HCT116 (cell line): ENCODE results near the gene LTBR. TPM values are rescaled to one million over a fixed set of nuclear protein-coding genes. Genes with fewer than 3 reads are reported as not detected.

Experiments
- ATAC-seq: fragments of 200-7000 bp; cut with Tn5 transposase; 2 replicates; pipeline ENCODE4 v1.9.1; 2020; ENCODE audit warnings: mild to moderate bottlenecking, moderate library complexity
- BruUV-seq: library from RNA; stranded (reverse); fragments of 400-500 nt; replicated peaks from 2 replicates; lab custom pipeline; 2021; lab: Mats Ljungman, UMichigan
- CTCF ChIA-PET: fragments of 300-600 bp; sonication (Branson Sonifier 250); formaldehyde crosslinking; loops from one replicate; lab custom pipeline; 2021; ENCODE audit warnings: antibody characterized with exemption; lab: Charles Lee
- POLR2A ChIA-PET: fragments of 300-600, 350-600 bp; sonication (Branson Sonifier 250); formaldehyde crosslinking; loops from one replicate; lab custom pipeline; 2021; ENCODE audit warnings: antibody characterized with exemption; lab: Charles Lee
- RAD21 ChIA-PET, 2 experiments: fragments of 300-600 bp; sonication (Branson Sonifier 250); formaldehyde crosslinking; loops; one replicate each; lab custom pipeline; 2023; ENCODE audit warnings: low total read pairs in 2 of 2; ENCODE audit not compliant: uncharacterized antibody in 2 of 2, unreplicated experiment in 2 of 2, low non-redundant PET in 1 of 2; lab: Charles Lee
- DNase-seq: peaks from one replicate; pipeline ENCODE4 v3.0.0-alpha.2; 2010; ENCODE audit warnings: low read depth, low spot score
- H2AFZ ChIP-seq: fragments of 200-600 bp; shearing (Covaris generic), sonication (generic); 2 replicates; pipeline ENCODE4 v1.6.1; 2017; ENCODE audit warnings: low read depth, mixed run types, mixed read lengths, antibody characterized with exemption, low read length; ENCODE audit not compliant: poor library complexity, severe bottlenecking
- H3K27ac ChIP-seq: 2 replicates; pipeline ENCODE4 v1.5.1; 2012; ENCODE audit warnings: low read depth, low read length
- H3K27me3 ChIP-seq: fragments of 200-600 bp; sonication (generic); 2 replicates; pipeline ENCODE4 v1.6.1; 2016; ENCODE audit warnings: mixed run types, low read length, mixed read lengths; ENCODE audit not compliant: insufficient read depth
- H3K36me3 ChIP-seq, 2 experiments: fragments of 200-500 bp in 1 of 2; fragments of 200-600 bp in 1 of 2; sonication (Bioruptor generic) in 1 of 2; sonication (generic) in 1 of 2; 2 replicates each; pipeline versions ENCODE4 v1.5.1 to v1.6.1; 2014 to 2016; ENCODE audit warnings: low read length in 2 of 2, inconsistent platforms in 1 of 2, mixed read lengths in 1 of 2, mixed run types in 1 of 2; ENCODE audit not compliant: insufficient read depth in 2 of 2, control insufficient read depth in 1 of 2
- H3K4me1 ChIP-seq, 2 experiments: fragments of 200-600 bp in 1 of 2; sonication (generic) in 1 of 2; 2 replicates each; pipeline versions ENCODE4 v1.5.1 to v1.6.1; 2012 to 2017; ENCODE audit warnings: low read length in 2 of 2, inconsistent platforms in 1 of 2, mild to moderate bottlenecking in 1 of 2, mixed read lengths in 1 of 2, mixed run types in 1 of 2, moderate library complexity in 1 of 2; ENCODE audit not compliant: insufficient read depth in 2 of 2, control insufficient read depth in 1 of 2
- H3K4me2 ChIP-seq: fragments of 200-600 bp; sonication (generic); 2 replicates; pipeline ENCODE4 v1.6.1; 2017; ENCODE audit warnings: mixed run types, low read length, mixed read lengths
- H3K4me3 ChIP-seq, 2 experiments: fragments of 200-600 bp in 1 of 2; sonication (generic) in 1 of 2; replicated peaks in 1 of 2; 2 replicates each; pipeline ENCODE4 v1.5.1; 2011 to 2016; ENCODE audit warnings: low read length in 2 of 2, control low read depth in 1 of 2, low read depth in 1 of 2, mild to moderate bottlenecking in 1 of 2, mixed read lengths in 1 of 2, mixed run types in 1 of 2
- H3K79me2 ChIP-seq: fragments of 200-600 bp; sonication (generic); 2 replicates; pipeline ENCODE4 v1.6.1; 2017; ENCODE audit warnings: mild to moderate bottlenecking, mixed run types, low read length, moderate library complexity, mixed read lengths; ENCODE audit not compliant: insufficient read depth
- H3K9ac ChIP-seq: fragments of 200-600 bp; sonication (generic); 2 replicates; pipeline ENCODE4 v1.6.1; 2016; ENCODE audit warnings: low read length, mixed read lengths
- H3K9me2 ChIP-seq: fragments of 200-600 bp; sonication (generic), shearing (Covaris generic); 2 replicates; pipeline ENCODE4 v1.6.1; 2017; ENCODE audit warnings: mixed run types, mild to moderate bottlenecking, moderate library complexity; ENCODE audit not compliant: insufficient read depth
- H3K9me3 ChIP-seq, 2 experiments: fragments of 200-500 bp in 1 of 2; fragments of 200-600 bp in 1 of 2; sonication (Bioruptor generic) in 1 of 2; sonication (generic) in 1 of 2; 2 replicates each; pipeline ENCODE4 v1.6.1; 2014 to 2017; ENCODE audit warnings: low read length in 2 of 2, mixed read lengths in 2 of 2, inconsistent platforms in 1 of 2, low read depth in 1 of 2, mild to moderate bottlenecking in 1 of 2, mixed run types in 1 of 2, moderate library complexity in 1 of 2; ENCODE audit not compliant: control insufficient read depth in 1 of 2, insufficient read depth in 1 of 2
- H4K20me1 ChIP-seq: fragments of 200-600 bp; sonication (generic), shearing (Covaris generic); 2 replicates; pipeline ENCODE4 v1.6.1; 2017; ENCODE audit warnings: mixed run types, mild to moderate bottlenecking, moderate library complexity; ENCODE audit not compliant: insufficient read depth
- CEBPB ChIP-seq: IDR thresholded peaks from 2 replicates; pipeline ENCODE4 v1.6.1; 2012; ENCODE audit warnings: low read depth
- CTCF ChIP-seq, 3 experiments: fragments of 200-600 bp in 1 of 3; sonication (generic) in 1 of 3; IDR thresholded peaks in 2 of 3; conservative IDR thresholded peaks in 1 of 3; 2 replicates each; pipeline ENCODE4 v1.5.1; 2012 to 2017; ENCODE audit warnings: low read depth in 2 of 3, low read length in 2 of 3, antibody characterized with exemption in 1 of 3, borderline replicate concordance in 1 of 3, control low read depth in 1 of 3, mild to moderate bottlenecking in 1 of 3, mixed read lengths in 1 of 3, mixed run types in 1 of 3, moderate library complexity in 1 of 3; ENCODE audit not compliant: insufficient read depth in 1 of 3
- EGR1 ChIP-seq: IDR thresholded peaks from 2 replicates; pipeline ENCODE4 v1.6.1; 2012; ENCODE audit warnings: low read depth
- ELF1 ChIP-seq: IDR thresholded peaks from 2 replicates; pipeline ENCODE4 v1.6.1; 2012; ENCODE audit warnings: low read depth, borderline replicate concordance
- EZH2 ChIP-seq: fragments of 200-600 bp; sonication (generic); IDR thresholded peaks from 2 replicates; pipeline ENCODE4 v1.6.1; 2017; ENCODE audit warnings: antibody characterized with exemption, mixed run types
- FOSL1 ChIP-seq: IDR thresholded peaks from 2 replicates; pipeline ENCODE4 v1.6.1; 2012; ENCODE audit warnings: low read depth
- JUND ChIP-seq: IDR thresholded peaks from 2 replicates; pipeline ENCODE4 v1.6.1; 2012
- POLR2A ChIP-seq: IDR thresholded peaks from 2 replicates; pipeline ENCODE4 v1.7.0; 2011; ENCODE audit warnings: borderline replicate concordance; ENCODE audit not compliant: insufficient read depth, insufficient read length; ENCODE audit errors: extremely low read depth
- POLR2AphosphoS5 ChIP-seq: IDR thresholded peaks from 2 replicates; pipeline ENCODE4 v1.6.1; 2011; ENCODE audit warnings: mild to moderate bottlenecking, low read depth, low read length, moderate library complexity
- RAD21 ChIP-seq: IDR thresholded peaks from 2 replicates; pipeline ENCODE4 v1.6.1; 2012; ENCODE audit warnings: low read depth, mild to moderate bottlenecking
- REST ChIP-seq: IDR thresholded peaks from 2 replicates; pipeline ENCODE4 v1.6.1; 2012; ENCODE audit warnings: low read depth
- SIN3A ChIP-seq: IDR thresholded peaks from 2 replicates; pipeline ENCODE4 v1.6.1; 2012; ENCODE audit warnings: low read depth
- SRF ChIP-seq: IDR thresholded peaks from 2 replicates; pipeline ENCODE4 v1.6.1; 2012; ENCODE audit warnings: low read depth
- YY1 ChIP-seq: IDR thresholded peaks from 2 replicates; pipeline ENCODE4 v1.6.1; 2011; ENCODE audit warnings: low read length, low read depth, moderate library complexity, mild to moderate bottlenecking; ENCODE audit not compliant: insufficient replicate concordance; ENCODE audit errors: extremely low read depth
- ZBTB33 ChIP-seq: IDR thresholded peaks from 2 replicates; pipeline ENCODE4 v1.6.1; 2011; ENCODE audit warnings: mild to moderate bottlenecking, low read length, moderate library complexity; ENCODE audit not compliant: insufficient replicate concordance; ENCODE audit errors: extremely low read depth
- ZFX ChIP-seq: fragments of 450-650 bp; IDR thresholded peaks from 2 replicates; pipeline ENCODE4 v1.6.1; 2017
- intact Hi-C: fragments of 100-400 bp; cut with micrococcal nuclease; formaldehyde crosslinking; loops from 2 replicates; pipeline ENCODE4 v1.10.0; 2022
- total RNA-seq: library from RNA; stranded (reverse); gene quantifications from one replicate; pipeline ENCODE4 v1.2.1, GENCODE V29; 2021; ENCODE audit not compliant: unreplicated experiment

Gene LTBR
- total RNA-seq, 1 experiment from 2014 or later = 128 TPM

- no peak overlapping the region for H2AFZ ChIP-seq
- H3K4me1 ChIP-seq = no peaks in the 10 kb centered on the region
- H3K79me2 ChIP-seq = no peaks in the 10 kb centered on the region
- no peaks in the 10 kb centered on the region for H3K9me3 ChIP-seq
- no peaks in the 10 kb centered on the region for H3K27me3 ChIP-seq
- DNase-seq = no peak
- BruUV-seq = no TSS peak
- intact Hi-C loops = no loop called here
- ChIA-PET RAD21 (no interaction called here), CTCF (no interaction called here), POLR2A (no interaction called here)
- no peak overlapping the region for H3K9ac ChIP-seq
- no peak overlapping the region for H3K4me3 ChIP-seq
- H3K36me3 ChIP-seq = no peaks in the 10 kb centered on the region
- TF ChIP-seq ZFX (no peak), CEBPB (no peak), POLR2AphosphoS5 (no peak), RAD21 (no peak), FOSL1 (no peak), REST (no peak), EGR1 (no peak), YY1 (no peak), ZBTB33 (no peak), EZH2 (no peak), JUND (no peak), SRF (no peak), ELF1 (no peak), CTCF (IDR thresholded peaks at IDR 0.05 in 2 of 3, conservative IDR thresholded peaks at IDR 0.05 in 1 of 3; ENCODE audit: borderline replicate concordance in 1 of 3, insufficient read depth in 1 of 3, low read depth in 2 of 3, low read length in 2 of 3) (no peak), POLR2A (no peak), SIN3A (no peak)
- H3K27ac ChIP-seq = no peak overlapping the region
- no peaks in the 10 kb centered on the region for H3K9me2 ChIP-seq
- no peak overlapping the region for H3K4me2 ChIP-seq
- ATAC-seq = no peak
- no peaks in the 10 kb centered on the region for H4K20me1 ChIP-seq
These were observed 22.0 kb downstream of the LTBR start for GRCh38 chr12:6405963-6406362.
